Thyroid gland (tissue), 4 donors: ENCODE data around the gene GJB5.

ENCODE experiments used
- CTCF ChIP-seq, 6 experiments: fragments of 200-600 bp in 3 of 6; fragments of 450-650 bp in 3 of 6; sonication (generic) in 3 of 6; IDR thresholded peaks; one replicate each; pipeline ENCODE4 v1.5.1; 2016 to 2019; ENCODE audit warnings: antibody characterized with exemption in 6 of 6, mild to moderate bottlenecking in 2 of 6, inconsistent platforms in 1 of 6, moderate library complexity in 1 of 6
- POLR2A ChIP-seq, 2 donors: fragments of 450-650 bp; IDR thresholded peaks; one replicate each; pipeline ENCODE4 v1.6.1; 2017; ENCODE audit warnings: antibody characterized with exemption in 2 of 2, mild to moderate bottlenecking in 2 of 2, moderate library complexity in 1 of 2

- TF ChIP-seq CTCF (IDR thresholded peaks at IDR 0.05) (no peak), POLR2A (IDR thresholded peaks at IDR 0.05) (no peak)
Measured at GRCh38 chr1:34713443-34713842, 41.4 kb upstream of the GJB5 start.
